Keratinocyte (primary cell): ENCODE results near the gene CAND2. TPM values are rescaled to one million over a fixed set of nuclear protein-coding genes. Genes with fewer than 3 reads are reported as not detected.

ENCODE experiments used
- DNase-seq: peaks from one replicate; pipeline ENCODE4 v3.0.0-alpha.2; 2011; ENCODE audit warnings: low read depth, missing footprints, low spot score
- FAIRE-seq: peaks from 2 replicates; lab custom pipeline; 2011; peaks lifted over from hg19 to GRCh38; lab: Jason Lieb, UNC
- H2AFZ ChIP-seq: 2 replicates; pipeline ENCODE4 v1.6.0; 2012; ENCODE audit warnings: low read length, control low read depth, inconsistent platforms; ENCODE audit not compliant: control insufficient read depth
- H3K27ac ChIP-seq: 2 replicates; pipeline ENCODE4 v1.5.1; 2011; ENCODE audit warnings: low read length; ENCODE audit not compliant: control insufficient read depth, insufficient read depth
- H3K27me3 ChIP-seq: 3 replicates; pipeline ENCODE4 v1.6.0; 2011; ENCODE audit warnings: low read length; ENCODE audit not compliant: control insufficient read depth, insufficient read depth; ENCODE audit errors: extremely low read depth
- H3K36me3 ChIP-seq, 2 experiments: 2 replicates in 1 of 2; 3 replicates in 1 of 2; pipeline ENCODE4 v1.5.1; 2011; ENCODE audit warnings: low read length in 2 of 2, mild to moderate bottlenecking in 1 of 2; ENCODE audit not compliant: control insufficient read depth in 2 of 2, insufficient read depth in 2 of 2; ENCODE audit errors: extremely low read depth in 1 of 2
- H3K4me1 ChIP-seq: 3 replicates; pipeline ENCODE4 v1.5.1; 2011; ENCODE audit warnings: low read length; ENCODE audit not compliant: control insufficient read depth, insufficient read depth; ENCODE audit errors: extremely low read depth
- H3K4me2 ChIP-seq: 3 replicates; pipeline ENCODE4 v1.6.0; 2011; ENCODE audit warnings: low read depth, low read length; ENCODE audit not compliant: control insufficient read depth, insufficient read depth; ENCODE audit errors: extremely low read depth
- H3K4me3 ChIP-seq, 3 experiments: fragments of 200-600 bp in 1 of 3; sonication (generic) in 1 of 3; 2 replicates in 2 of 3; 3 replicates in 1 of 3; pipeline ENCODE4 v1.5.1; 2011 to 2016; ENCODE audit warnings: low read length in 3 of 3, mild to moderate bottlenecking in 3 of 3, control low read depth in 2 of 3, inconsistent platforms in 1 of 3, low read depth in 1 of 3, mixed read lengths in 1 of 3, mixed run types in 1 of 3, moderate library complexity in 1 of 3; ENCODE audit not compliant: control insufficient read depth in 2 of 3, insufficient read depth in 2 of 3; ENCODE audit errors: extremely low read depth in 1 of 3
- H3K79me2 ChIP-seq: 2 replicates; pipeline ENCODE4 v1.6.0; 2012; ENCODE audit warnings: low read length; ENCODE audit not compliant: control insufficient read depth, insufficient read depth
- H3K9ac ChIP-seq: 3 replicates; pipeline ENCODE4 v1.6.0; 2011; ENCODE audit warnings: low read length; ENCODE audit not compliant: control insufficient read depth, insufficient read depth; ENCODE audit errors: extremely low read depth
- H3K9me1 ChIP-seq: 3 replicates; pipeline ENCODE4 v1.6.0; 2011; ENCODE audit warnings: low read length; ENCODE audit not compliant: control insufficient read depth, insufficient read depth; ENCODE audit errors: extremely low read depth
- H3K9me3 ChIP-seq: 2 replicates; pipeline ENCODE4 v1.5.1; 2012; ENCODE audit warnings: low read depth, low read length; ENCODE audit not compliant: control insufficient read depth
- H4K20me1 ChIP-seq: 3 replicates; pipeline ENCODE4 v1.6.0; 2011; ENCODE audit warnings: low read length; ENCODE audit not compliant: control insufficient read depth, insufficient read depth; ENCODE audit errors: extremely low read depth
- EZH2 ChIP-seq: IDR thresholded peaks from one replicate; pipeline ENCODE4 v1.6.1; 2012; ENCODE audit warnings: inconsistent platforms, mild to moderate bottlenecking, low read length, moderate library complexity
- dilution Hi-C: fragments of 300-500 bp; cut with MboI; formaldehyde crosslinking; loops from one replicate; pipeline ENCODE4 v1.7.0; 2020; ENCODE audit warnings: low sequenced_read_pairs; ENCODE audit not compliant: extremely low pct_ligation_motif_present
- polyA plus RNA-seq, 5 experiments: library from polyadenylated mRNA; depleted of rRNA in 3 of 5; stranded (reverse) in 3 of 5; stranded (forward) in 1 of 5; unstranded in 1 of 5; fragments of >200 nt; gene quantifications; 1 replicate in 1 of 5; 2 replicates in 3 of 5; 3 replicates in 1 of 5; pipeline versions ENCODE4 v1.2.1 to v1.2.3, GENCODE V29; 2011 to 2012; ENCODE audit warnings: missing spikeins in 2 of 5, low read depth in 1 of 5, low replicate concordance in 1 of 5
- TF ChIP-seq, protein P1 (sequence below), 3 experiments: IDR thresholded peaks in 1 of 3; conservative IDR thresholded peaks in 1 of 3; optimal IDR thresholded peaks in 1 of 3; 2 replicates in 2 of 3; 3 replicates in 1 of 3; pipeline versions ENCODE3 to v1.5.1; 2011; ENCODE audit warnings: low read length in 3 of 3, mild to moderate bottlenecking in 3 of 3, moderate library complexity in 2 of 3, control low read depth in 1 of 3, inconsistent platforms in 1 of 3; ENCODE audit not compliant: insufficient read depth in 2 of 3; ENCODE audit errors: extremely low read depth in 1 of 3

CAND2 gene
- polyA plus RNA-seq, 1 donor (not counting 4 experiments of a cell fraction or from before 2014, with no cell fraction given) = 0.05 TPM

DNA sequence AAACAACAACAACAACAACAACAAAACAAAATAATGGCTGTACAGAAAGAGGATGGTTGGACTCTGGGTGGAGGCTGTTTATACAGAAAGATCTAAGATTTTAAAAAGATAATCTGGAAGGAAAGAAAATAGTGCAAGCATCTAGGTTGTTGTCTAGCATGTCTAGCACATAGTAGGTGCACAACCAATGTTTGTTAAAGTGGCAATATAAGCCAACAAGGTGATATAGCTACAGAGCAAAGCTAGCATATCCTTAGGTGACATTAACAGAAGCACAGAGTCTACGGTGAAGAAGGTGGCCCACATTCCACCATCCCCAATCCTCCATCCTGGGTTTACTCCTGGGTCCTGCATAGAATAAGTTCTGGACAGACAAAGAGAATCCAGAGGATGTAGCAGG, 42.2 kb upstream of the CAND2 start:
- FAIRE-seq (peak; percentile 48), DNase-seq (no peak)
- Histone ChIP-seq H3K9me1 (peaks cover 20% of the 10 kb centered on the region), H3K79me2 (peaks cover 91% of the 10 kb centered on the region), H3K9me3 (no peaks in the 10 kb centered on the region), H2AFZ (no peak overlapping the region), H3K9ac (no peak overlapping the region), H3K4me1 (peaks cover 69% of the 10 kb centered on the region), H3K27ac (no peak overlapping the region), H3K27me3 (no peaks in the 10 kb centered on the region), H4K20me1 (peaks cover 41% of the 10 kb centered on the region), H3K4me2 (peak overlapping the region; percentile 33), H3K36me3 (peaks cover 10 to 41% of the 10 kb centered on the region in 2 experiments), H3K4me3 (peak overlapping the region in 2 of 3 experiments; percentile 2 to 34)
- dilution Hi-C loops = no loop called here
- TF ChIP-seq EZH2 = no peak
- TF ChIP-seq, protein P1, sequence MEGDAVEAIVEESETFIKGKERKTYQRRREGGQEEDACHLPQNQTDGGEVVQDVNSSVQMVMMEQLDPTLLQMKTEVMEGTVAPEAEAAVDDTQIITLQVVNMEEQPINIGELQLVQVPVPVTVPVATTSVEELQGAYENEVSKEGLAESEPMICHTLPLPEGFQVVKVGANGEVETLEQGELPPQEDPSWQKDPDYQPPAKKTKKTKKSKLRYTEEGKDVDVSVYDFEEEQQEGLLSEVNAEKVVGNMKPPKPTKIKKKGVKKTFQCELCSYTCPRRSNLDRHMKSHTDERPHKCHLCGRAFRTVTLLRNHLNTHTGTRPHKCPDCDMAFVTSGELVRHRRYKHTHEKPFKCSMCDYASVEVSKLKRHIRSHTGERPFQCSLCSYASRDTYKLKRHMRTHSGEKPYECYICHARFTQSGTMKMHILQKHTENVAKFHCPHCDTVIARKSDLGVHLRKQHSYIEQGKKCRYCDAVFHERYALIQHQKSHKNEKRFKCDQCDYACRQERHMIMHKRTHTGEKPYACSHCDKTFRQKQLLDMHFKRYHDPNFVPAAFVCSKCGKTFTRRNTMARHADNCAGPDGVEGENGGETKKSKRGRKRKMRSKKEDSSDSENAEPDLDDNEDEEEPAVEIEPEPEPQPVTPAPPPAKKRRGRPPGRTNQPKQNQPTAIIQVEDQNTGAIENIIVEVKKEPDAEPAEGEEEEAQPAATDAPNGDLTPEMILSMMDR (optimal IDR thresholded peaks at IDR 0.05 in 1 of 3, IDR thresholded peaks at IDR 0.05 in 1 of 3, conservative IDR thresholded peaks at IDR 0.05 in 1 of 3; ENCODE audit: extremely low read depth in 1 of 3, insufficient read depth in 2 of 3, low read length in 3 of 3) = no peak

GRCh38 chr3:12755754-12756153, 40.7 kb upstream of the CAND2 start:
- Histone ChIP-seq H3K27ac (no peak overlapping the region), H4K20me1 (peaks cover 26% of the 10 kb centered on the region), H3K27me3 (no peaks in the 10 kb centered on the region), H3K9me1 (peaks cover 12% of the 10 kb centered on the region), H3K4me2 (peak overlapping the region; percentile 97), H3K9ac (no peak overlapping the region), H3K9me3 (no peaks in the 10 kb centered on the region), H3K4me3 (peak overlapping the region; percentile 82 to 90 (median 87)), H3K36me3 (peaks cover 4 to 30% of the 10 kb centered on the region in 2 experiments), H3K4me1 (peaks cover 72% of the 10 kb centered on the region), H3K79me2 (peaks cover 77% of the 10 kb centered on the region), H2AFZ (no peak overlapping the region)
- dilution Hi-C loops = no loop called here
- no peak for TF ChIP-seq EZH2
- TF ChIP-seq, protein P1 (optimal IDR thresholded peaks at IDR 0.05 in 1 of 3, IDR thresholded peaks at IDR 0.05 in 1 of 3, conservative IDR thresholded peaks at IDR 0.05 in 1 of 3; ENCODE audit: extremely low read depth in 1 of 3, insufficient read depth in 2 of 3, low read length in 3 of 3) = no peak
- no peak for FAIRE-seq
- DNase-seq = no peak
